Activated T-helper 1 cell treated with anti-CD3 and anti-CD28 coated beads, Interleukin-2, amount 50 U/mL, for 16 hours (primary cell): ENCODE results near the gene ALLC.

Experiments
- DNase-seq, 2 donors: peaks; one replicate each; pipeline ENCODE4 v3.0.0-alpha.2; 2020; ENCODE audit warnings: low read depth in 1 of 2, low spot score in 1 of 2

ALLC gene

DNA sequence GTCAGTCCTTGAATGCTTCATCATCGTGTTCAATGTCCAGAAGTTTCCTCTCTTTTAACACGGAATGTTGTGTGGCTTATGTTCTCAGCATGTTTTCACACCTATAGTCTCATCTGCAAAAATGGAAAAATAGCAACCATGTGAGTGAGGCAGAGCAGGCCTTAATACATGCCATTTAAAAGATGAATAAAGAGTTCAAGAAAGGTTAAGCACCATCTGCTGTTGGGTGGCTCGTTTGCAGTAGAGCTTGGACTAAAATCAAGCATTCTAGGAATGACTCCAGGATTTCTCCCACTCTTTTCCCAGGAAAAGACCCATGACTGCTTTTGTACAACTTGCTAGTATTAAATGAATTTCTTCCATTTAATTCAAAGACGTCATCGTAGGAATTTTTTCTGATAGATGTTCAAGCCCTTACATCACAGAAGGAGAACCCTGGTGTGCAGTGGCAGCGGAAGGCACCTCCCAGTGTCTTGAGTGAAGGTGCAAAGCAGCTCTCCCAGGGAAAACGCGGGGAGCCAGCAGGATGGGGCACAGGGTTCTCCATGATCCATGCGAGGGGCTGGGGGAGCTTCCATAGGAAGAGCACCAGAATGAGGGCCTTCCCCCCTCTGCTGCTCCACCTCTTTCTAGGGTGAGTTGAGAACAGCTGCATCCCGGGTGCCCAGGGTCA, 55.0 kb downstream of the ALLC start:
- DNase-seq, result no peak

DNA sequence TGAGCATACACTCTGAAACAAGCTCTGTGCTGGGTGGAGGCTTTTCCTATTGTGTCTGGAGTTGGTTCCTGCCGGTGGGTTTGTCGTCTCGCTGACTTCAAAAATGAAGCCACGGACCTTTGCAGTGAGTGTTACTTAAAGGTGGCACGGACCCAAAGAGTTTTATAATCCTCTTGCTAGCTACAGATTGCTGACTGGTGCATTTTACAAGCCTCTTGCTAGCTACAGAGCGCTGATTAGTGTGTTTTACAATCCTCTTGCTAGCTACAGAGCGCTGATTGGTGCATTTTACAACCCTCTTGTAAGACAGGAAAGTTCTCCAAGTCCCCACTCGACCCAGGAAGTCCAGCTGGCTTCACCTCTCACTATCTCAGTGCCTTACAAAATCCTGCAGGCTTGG, 60.7 kb downstream of the ALLC start:
- DNase-seq, result no peak

DNA sequence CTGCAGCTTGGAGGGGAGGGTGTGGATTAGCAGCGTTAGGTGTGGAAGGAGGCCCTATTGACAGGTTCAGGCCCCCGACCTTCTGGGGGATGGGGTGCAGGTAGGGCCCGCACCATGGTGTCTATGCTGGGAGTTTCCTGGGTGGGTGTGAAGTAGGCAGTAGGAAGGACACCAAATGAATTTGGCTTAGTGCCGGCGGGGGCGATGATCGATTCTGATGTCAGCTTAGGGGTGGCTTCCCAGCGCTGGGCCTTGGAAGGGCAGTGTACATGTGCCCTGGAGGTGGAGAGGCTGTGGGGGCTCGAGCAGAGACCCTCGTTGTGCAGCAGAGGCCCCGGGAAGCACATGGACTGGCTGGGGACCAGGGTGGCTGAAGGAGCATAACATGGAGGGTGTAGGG, 67.0 kb downstream of the ALLC start:
- no peak for DNase-seq

DNA sequence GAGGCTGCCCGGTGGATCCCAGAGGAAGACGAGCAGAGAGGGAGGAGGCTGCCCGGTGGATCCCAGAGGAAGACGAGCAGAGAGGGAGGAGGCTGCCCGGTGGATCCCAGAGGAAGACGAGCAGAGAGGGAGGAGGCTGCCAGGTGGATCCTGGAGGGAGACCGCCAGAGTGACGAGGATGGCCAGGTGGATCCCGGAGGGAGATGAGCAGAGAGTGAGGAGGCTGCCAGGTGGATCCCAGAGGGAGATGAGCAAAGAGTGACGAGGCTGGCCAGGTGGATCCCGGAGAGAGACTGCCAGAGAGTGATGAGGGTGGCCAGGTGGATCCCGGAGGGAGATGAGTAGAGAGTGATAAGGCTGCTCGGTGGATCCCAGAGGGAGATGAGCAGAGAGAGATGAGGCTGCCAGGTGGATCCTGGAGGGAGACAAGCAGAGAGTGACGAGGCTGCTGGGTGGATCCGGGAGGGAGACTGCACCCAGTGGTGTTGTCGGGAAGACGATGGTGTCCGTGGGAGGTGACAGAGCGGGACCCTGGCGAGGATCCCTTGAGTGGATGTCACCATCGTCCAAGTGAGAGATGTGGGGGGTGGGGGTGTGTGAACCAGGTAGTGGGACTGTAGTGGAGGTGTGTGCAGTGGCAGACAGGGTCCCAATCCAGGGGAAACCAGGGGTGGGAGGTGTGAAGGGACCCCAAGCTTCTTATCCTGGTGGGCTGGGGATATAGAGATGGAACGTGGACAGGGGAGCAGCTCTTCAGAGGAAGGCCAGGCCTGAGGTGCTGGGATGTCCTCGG, 67.7 kb downstream of the ALLC start:
- DNase-seq, result no peak

DNA sequence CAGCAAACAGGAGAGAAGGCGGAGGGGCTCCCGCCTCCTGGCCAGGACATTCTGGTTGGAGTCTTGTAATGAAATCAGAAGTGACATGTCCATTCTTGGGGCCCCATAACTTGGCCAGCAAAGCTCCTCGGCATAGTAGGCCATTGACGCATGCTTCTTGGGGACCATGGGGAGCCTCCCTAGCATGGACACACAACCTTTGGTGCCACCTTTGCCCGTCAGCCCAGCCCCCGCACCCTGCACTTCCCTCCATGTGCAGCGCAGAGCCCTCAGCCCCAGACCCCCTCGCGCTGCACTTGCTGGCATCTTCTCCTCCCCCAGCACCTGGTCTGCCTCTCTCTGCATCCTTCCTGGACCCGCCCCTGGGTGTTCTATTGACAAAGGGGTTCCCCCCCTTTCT, 68.5 kb downstream of the ALLC start:
- no peak for DNase-seq

DNA sequence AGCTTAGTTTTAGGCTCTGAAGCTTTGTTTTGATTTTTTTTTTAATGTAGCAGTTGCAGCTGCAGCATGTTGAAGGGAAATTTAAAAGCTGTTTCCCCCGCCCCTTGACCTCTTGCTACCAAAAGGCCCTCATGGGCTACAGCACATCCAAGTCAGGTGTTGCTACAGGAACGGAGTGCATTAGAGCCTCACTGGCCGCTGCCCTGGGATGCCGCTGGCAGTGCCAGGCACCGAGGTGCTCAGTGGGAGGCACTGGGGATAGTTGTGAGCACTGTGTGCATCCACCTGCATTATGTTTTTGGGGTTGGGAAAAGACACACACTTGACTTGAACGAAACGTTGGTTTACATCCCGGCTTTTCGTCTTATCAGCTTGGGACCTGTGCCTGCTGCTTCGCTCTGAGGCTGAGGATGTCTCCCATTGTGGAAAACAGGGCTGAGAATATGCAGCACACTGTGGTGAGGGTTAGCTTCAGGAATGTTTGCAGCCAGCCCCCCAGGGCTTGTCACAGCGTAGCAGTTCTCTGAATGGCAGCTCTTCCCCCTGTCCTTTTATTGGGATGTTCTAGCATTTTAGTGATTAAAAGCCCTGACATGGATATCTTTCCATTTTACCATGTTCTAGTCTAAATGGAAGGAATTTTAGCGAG, 69.5 kb downstream of the ALLC start:
- no peak for DNase-seq

DNA sequence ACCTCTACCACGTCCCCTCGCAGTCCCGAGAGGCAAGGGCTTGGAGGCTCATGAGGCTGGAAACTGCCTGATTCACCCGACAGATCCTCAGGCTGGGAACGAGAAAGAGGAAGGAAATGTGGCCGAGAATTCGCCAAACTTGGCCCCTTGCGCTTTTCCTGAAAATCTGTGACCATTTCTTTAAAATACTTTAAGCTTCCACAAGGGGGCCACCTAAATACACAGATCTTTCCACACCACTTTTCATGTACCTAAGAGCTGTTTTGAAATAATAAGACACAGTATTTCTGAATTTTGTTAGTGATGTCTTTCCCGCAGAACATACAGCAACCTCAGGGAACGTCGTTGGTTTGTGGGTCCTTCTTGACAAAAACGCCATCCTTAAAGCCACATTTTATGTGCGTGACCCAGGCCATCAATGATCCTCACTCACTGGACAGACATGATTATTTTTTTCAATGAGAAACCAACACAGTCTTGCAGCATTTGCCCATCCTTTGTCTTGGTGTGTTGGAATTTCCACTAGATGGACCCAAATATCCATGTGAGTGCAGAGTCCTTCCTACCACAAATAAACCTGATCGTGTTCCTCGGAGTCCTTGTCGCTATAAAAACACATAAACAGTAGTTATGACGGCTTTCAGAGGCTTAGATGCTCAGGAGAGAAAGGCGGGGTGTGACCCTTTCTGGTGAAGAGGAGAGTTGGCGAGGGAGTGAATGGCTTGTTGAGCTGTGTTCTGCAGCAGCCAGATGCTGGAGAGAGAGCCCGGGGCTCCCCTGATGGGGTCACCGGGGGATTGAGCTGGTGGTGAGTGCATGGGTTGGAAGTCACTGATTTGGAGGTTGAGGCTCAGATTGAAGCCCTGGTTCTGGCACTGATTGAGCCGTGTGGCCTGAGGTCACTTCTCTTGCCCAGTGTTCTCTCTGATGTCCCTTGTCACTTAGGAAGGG, 70.4 kb downstream of the ALLC start:
- no peak for DNase-seq

DNA sequence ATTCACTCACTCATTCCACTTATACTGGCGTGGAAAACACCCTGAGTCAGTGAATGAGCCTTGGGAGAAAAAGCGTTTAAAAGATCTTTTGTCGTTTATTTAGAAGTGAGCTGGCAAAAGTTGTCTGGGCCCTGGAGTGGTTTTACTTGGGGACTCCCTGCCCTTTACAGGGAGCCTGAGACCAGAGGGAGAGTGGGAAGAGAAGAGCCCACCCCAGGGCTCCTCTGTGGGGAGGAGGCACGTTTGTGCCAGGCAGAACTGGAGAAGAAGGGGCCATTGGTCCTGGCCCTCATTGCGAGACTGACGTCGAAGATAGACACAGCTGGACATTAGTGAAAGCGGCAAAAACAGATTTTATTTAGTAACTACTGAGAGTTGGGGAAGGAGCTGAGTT, 71.1 kb downstream of the ALLC start:
- no peak for DNase-seq

DNA sequence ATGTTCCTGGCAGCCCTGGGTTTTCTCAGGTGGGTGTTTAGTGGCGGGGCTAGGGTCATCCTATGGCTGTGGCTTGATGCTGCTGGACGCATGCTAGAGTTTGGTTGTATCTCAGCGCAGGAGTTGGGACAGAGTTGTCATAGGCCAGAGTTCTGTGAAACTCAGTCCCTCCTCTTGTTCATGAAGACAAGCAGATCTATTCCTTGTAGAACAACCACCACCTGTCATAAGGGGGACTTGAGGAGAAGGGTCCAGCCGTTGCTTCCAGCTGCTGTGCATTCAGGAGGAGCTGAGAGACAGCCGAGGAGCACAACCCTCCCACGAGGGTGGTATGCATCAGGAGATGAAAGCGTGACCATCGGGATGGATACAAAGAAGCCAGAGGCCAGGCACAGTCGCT, 71.8 kb downstream of the ALLC start:
- no peak for DNase-seq

DNA sequence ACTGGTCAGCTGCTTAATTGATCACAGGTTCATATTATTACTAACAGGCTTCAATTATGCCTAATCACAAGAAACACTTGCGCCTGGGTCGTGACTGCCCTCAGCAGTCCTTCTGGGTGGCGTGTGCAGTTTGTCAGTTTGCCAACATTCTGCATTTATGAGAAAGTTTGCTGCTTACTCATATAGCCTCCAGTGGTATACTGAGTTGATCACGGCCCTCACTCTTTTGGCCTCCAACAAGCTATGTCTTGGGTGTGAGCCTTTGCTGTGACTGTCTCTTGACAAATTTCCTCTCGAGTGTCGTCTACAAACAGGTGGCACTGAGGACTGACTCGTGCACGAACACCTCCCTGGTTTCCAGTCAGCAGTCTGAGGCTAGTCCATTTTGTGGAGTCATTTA, 72.6 kb downstream of the ALLC start:
- DNase-seq, result no peak

DNA sequence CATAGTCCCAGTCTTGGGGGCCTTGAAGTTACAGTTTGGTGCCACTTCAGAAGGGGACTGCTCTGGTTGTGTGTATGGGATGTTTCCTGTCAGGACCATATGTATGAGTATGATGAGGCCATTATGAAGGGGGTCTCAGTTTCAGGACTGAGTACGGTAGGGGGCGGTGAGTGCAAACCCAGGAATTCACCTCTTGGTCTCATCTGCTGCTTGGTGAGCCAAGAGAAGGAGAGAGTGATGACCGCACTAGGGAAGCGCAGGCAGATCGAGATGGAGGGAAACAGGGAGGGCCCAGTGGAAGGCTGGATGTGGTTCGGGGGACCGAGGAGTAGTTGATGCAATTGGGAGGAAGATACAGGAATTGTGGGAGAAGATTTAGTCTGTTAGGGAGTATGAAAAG, 73.8 kb downstream of the ALLC start:
- no peak for DNase-seq

DNA sequence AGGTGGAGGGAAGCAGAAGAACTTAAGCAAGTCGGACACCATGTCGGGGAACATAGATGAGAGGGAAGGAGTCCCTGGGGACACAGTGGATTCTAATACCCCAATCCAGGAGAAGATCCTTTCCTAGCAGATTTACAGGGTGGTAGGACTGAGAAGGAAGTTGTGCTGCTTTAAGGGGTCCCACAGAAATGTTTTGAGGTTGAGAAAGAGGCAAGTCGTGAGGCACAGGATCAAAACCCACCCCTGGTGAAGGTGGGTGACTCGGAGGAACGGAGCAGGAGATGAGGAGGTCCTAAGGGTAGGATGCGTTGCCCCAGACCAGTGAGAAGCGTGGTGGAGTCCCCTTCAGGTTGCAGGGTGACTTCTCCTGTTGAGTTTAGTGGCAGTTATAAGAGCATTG, 78.1 kb downstream of the ALLC start:
- DNase-seq, result no peak

DNA sequence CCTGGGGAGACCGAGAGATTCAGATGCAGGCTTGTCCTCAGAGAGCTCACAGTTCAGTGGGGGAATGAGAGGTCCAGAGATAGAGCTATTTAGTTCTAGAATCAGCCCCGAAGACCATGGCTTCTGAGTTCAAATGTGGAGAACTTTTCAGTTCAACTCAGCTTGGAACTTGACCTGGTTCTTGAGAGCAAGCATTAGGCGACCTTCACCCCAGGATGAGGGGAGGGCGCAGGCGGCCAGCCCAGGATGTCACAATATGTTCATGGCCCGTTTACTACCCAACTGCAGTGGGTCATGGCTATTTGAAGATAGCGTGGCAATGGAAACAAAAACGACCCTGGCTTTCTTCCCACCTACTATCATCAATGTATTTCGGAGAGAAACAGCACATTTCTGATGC, 79.1 kb downstream of the ALLC start:
- no peak for DNase-seq

DNA sequence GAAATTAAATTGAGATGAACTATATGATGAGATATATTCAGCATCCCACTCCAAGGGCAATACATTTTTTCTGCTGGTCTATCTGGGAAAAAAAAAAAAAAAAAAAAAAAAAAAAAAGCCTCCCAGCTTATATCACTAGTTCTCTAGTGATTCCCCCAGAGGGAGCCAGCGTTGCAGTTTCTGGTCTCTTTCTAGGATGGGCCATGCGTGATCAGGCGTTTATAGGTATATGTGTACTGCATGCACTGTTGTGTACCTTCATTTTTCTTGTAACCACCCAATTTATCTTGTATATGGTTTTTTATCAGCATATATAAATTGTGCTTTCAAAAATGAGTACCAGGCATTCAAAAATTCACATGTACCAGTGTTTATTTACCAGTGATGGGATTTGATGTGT, 80.5 kb downstream of the ALLC start:
- DNase-seq, result no peak

DNA sequence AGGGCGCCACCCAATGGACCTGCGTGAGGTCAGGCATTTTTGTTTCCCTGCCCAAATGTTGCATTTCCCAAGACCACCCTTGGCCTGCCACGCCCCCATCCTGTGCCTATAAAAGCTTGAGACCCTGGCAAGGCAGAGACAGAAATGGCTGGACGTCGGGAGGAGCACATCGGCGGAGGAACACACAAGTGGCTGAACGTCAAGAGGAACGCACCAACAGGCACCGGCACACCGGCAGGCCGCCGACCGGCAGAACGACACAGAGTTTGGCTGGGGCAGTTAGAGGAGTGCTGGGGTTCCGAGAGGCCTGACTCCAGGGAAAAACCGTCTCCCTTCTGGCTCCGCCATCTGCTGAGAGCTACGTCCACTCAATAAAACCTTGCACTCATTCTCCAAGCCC, 81.3 kb downstream of the ALLC start:
- no peak for DNase-seq

DNA sequence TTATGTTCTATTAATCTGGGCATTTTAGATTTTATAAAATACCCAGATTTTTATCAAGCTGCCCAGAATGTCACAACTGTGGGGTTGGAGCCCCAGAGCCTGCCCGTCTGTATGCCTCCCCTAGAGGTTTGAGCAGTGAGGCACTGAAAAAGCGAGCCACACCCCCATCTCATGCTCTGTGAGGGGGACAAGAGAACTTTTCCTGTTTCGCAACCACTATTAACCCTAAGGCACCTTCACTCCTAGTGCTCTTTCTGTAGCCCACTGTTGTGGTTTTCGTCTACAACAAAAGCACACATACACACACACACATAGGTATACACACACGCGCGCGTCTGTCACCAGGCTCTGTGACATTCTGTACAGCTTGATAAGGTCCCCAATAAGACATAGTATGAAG, 83.4 kb downstream of the ALLC start:
- no peak for DNase-seq

DNA sequence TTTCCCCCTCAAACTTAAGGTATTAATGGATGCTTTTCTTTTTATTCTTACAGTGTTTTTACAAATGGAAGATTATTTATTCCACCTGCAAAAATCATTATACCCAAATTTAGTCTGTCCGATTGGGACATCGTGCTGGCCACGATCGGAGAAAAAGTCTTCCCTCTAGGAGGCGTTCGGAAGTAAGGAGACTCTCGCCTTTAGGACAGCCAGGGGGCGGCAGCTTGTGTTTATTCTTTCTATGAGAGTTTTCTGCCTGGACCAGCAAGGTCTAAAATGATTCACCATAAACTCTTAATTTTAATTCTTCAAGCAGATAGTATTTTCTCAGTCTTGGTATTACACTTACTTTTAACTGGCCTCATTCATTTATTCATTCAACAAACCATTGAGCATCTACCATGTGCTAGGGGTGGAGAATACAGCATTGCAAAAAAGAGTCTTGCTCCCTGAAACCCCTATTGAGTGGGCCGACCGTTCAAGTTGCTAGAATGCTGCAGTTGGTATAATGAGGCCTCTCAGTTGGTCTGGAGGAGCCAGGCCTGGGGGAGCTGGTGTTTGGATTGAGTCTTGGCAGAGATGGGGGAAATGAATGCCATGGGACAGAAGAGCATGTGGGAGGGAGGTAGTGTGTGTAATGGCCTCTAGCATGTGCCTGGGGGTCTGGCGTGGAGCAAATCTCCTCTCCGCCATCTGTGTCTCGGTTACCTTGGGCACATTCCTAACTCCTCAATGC, 84.0 kb downstream of the ALLC start:
- no peak for DNase-seq

DNA sequence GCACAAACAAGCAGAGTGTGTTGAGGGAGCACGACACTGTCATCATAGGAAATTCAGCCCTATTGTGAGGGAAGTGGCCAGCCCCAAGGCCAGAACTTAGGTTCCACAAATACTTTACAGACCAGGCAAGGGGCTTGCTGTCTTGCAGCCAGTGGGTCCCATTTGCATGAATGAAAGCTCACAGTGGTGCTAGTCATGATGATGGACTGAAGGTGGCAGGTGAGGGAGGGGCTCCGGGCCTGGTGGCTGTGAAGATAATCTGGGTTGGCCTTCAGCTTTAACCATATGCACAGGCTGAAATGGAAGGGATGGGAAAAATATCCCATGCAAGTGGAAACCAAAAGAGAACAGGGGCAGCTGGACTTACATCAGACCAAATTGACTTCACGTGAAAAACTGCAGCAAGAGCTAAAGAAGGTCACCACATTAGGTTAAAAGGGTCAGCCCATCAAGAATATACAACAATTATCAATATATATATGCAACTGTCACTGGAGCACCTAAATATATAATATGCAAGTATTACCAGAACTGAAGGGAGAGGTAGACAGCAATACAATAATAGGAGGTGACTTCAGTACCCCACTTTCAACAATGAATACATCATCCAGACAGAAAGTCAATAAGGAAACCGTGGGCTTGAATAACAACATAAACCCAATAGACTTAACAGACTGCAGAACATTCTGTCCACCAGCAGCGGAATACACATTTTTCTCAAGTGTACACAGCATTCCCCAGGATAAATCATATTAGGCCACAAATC, 84.9 kb downstream of the ALLC start:
- DNase-seq, result no peak

DNA sequence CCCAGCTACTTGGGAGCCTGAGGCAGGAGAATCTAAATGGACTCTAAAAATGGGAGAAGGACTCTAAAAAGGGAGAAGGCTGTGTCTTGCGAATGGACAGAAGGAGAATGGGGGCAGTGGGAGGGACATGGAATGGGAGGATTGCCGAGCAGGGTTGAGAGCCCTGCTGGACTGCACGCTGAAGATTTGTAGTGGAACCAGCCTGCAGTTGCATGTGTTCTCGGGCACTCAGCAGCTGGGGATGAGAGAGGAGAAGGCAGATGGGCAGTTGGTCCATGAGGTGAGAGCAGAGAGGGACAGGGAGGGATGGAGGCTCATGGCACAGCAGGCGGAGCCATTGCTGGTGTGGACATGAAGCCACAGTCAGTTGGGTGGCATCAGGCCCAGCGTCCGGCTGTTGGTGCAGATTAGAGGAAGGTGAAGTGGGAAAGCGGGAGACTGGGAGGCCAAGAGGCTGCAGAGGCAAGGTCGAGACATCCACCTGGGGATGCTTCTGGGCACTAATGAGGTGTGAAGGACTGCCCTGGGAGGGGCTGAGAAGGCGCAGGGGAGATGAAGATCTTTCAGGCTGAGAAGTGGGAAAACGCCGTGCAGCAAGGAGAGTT, 86.1 kb downstream of the ALLC start:
- DNase-seq, result no peak

DNA sequence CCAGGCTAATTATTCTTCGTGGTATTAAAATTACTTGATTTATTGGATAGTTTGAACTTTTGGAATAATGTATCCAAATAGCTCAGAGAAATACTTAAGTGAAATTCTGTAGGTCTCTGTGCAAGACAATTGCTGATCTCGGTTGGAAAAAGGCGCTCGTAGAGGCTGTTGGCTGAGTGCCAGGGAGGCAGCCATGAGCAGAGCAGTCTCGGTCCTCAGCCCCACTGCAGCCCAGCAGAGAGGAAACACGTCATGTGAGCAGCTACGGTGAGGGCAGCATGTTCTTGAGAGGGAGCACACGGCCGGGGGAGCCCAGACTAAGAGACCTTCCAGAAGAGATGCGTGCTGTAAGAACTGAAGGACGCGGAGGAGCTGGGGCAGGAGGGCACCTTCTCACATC, 87.9 kb downstream of the ALLC start:
- DNase-seq, result no peak
